Muscle layer of colon (tissue), 2 donors: Measurements from ENCODE around the gene NMT2.

Experiments
- H3K27ac ChIP-seq: one replicate; pipeline ENCODE4 v1.7.0; 2013; ENCODE audit warnings: low read depth, mild to moderate bottlenecking, low read length, moderate library complexity
- H3K27me3 ChIP-seq, 2 donors: one replicate each; pipeline ENCODE4 v1.7.0; 2013; ENCODE audit warnings: low read length in 2 of 2, mild to moderate bottlenecking in 2 of 2; ENCODE audit not compliant: insufficient read depth in 2 of 2, control insufficient read depth in 1 of 2
- H3K36me3 ChIP-seq: one replicate; pipeline ENCODE4 v1.7.0; 2013; ENCODE audit warnings: mild to moderate bottlenecking, low read length; ENCODE audit not compliant: insufficient read depth
- H3K4me1 ChIP-seq: one replicate; pipeline ENCODE4 v1.7.0; 2013; ENCODE audit warnings: mild to moderate bottlenecking, low read length; ENCODE audit not compliant: insufficient read depth
- H3K4me3 ChIP-seq, 2 donors: one replicate each; pipeline ENCODE4 v1.7.0; 2013; ENCODE audit warnings: low read length in 2 of 2, low read depth in 1 of 2, mild to moderate bottlenecking in 1 of 2, moderate library complexity in 1 of 2
- H3K9ac ChIP-seq: one replicate; pipeline ENCODE4 v1.7.0; 2013; ENCODE audit warnings: low read length
- H3K9me3 ChIP-seq: one replicate; pipeline ENCODE4 v1.7.0; 2013; ENCODE audit warnings: mild to moderate bottlenecking, low read length
- donor health status: abdominal sarcoma.
- donor health status: Adenocarcinoma of cecum.

NMT2 gene

DNA sequence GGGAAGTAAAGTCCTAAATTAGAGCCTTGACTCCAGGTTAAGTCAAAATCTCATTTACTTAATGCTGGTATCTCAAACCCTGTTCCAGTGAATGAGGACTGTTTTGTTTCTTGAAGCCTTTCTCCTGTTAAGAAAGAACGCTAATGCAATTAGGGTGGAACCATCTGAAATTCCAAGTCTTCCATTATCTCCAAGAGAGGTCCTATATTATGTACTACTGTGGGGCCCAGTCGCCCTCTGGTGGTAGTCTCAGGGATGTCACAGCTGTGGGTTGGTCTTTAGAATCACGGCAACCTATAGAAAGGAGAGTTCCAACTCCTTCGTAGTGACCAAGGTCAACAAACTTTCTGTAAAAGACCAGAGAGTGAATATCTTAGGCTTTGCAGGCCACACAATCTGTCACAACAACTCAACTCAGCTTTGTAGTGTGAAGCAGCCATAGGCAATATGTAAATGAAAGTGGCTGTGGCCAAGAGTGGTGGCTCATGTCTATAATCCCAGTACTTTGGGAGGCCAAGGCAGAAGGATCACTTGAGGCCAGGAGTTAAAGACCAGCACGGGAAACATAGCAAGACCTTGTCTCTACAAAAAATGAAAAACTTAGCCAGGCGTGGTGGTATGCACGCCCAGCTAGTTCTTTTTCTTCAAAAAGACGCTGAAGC, 62.0 kb downstream of the NMT2 start:
- H3K27me3 ChIP-seq: no peaks in the 10 kb centered on the region
- peaks cover 3% of the 10 kb centered on the region for H3K4me1 ChIP-seq
- no peaks in the 10 kb centered on the region for H3K9me3 ChIP-seq
- H3K27ac ChIP-seq: no peak overlapping the region
- H3K36me3 ChIP-seq: peaks cover 59% of the 10 kb centered on the region
- no peak overlapping the region for H3K4me3 ChIP-seq
- no peak overlapping the region for H3K9ac ChIP-seq

- H3K9ac ChIP-seq: no peak overlapping the region
- no peaks in the 10 kb centered on the region for H3K9me3 ChIP-seq
- H3K36me3 ChIP-seq: peaks cover 50% of the 10 kb centered on the region
- no peaks in the 10 kb centered on the region for H3K27me3 ChIP-seq
- no peak overlapping the region for H3K27ac ChIP-seq
- peaks cover 12% of the 10 kb centered on the region for H3K4me1 ChIP-seq
- no peak overlapping the region for H3K4me3 ChIP-seq
Observed at GRCh38 chr10:15103513-15103912, 65.0 kb downstream of the NMT2 start.

GRCh38 chr10:15099886-15100285, 68.6 kb downstream of the NMT2 start:
- Histone ChIP-seq H3K27ac (no peak overlapping the region), H3K9ac (no peak overlapping the region), H3K36me3 (peaks cover 24% of the 10 kb centered on the region)

GRCh38 chr10:15097011-15097812, 71.3 kb downstream of the NMT2 start, which contains the start of gene RPP38:
TSS of gene RPP38 (plus strand) at chr10:15097355. CDS start at chr10:15103315, 5,960 bp downstream.
- peak within 1 kb of the TSS; percentile 87 to 95 for H3K4me3 ChIP-seq
- peak within 1 kb of the TSS; percentile 99 for H3K27ac ChIP-seq
- peaks cover 6% of the 10 kb centered on the region for H3K36me3 ChIP-seq
- H3K4me1 ChIP-seq: peaks cover 21% of the 10 kb centered on the region
- no peaks in the 10 kb centered on the region for H3K27me3 ChIP-seq
- peak within 1 kb of the TSS; percentile 83 for H3K9ac ChIP-seq
- no peaks in the 10 kb centered on the region for H3K9me3 ChIP-seq

More at GRCh38 chr10:15099886-15100285, 68.6 kb downstream of the NMT2 start:
- Histone ChIP-seq H3K4me3 (no peak overlapping the region), H3K27me3 (no peaks in the 10 kb centered on the region), H3K9me3 (no peaks in the 10 kb centered on the region), H3K4me1 (peaks cover 21% of the 10 kb centered on the region)

DNA sequence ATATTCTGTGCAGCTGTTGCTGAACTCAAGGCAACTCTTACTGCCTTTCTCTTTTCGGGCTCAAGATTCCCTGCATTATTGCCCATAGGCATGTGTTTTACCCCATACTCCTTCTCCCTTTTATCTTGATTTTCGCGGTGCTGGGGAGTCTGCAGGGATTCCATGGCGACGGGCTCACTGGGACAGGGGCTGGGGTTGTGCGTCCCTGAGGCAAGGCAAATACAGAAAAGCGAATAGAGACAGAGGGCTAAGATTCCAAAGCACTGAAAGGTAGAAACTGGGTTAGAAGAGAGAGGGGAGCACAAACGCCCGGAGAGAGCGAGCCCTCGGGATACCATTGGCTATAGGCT, 71.9 kb downstream of the NMT2 start:
- Histone ChIP-seq H3K27me3 (no peaks in the 10 kb centered on the region), H3K4me3 (peak overlapping the region; percentile 87 to 95), H3K9me3 (no peaks in the 10 kb centered on the region), H3K9ac (peak overlapping the region; percentile 83), H3K36me3 (peaks cover under 1% of the 10 kb centered on the region), H3K4me1 (peaks cover 21% of the 10 kb centered on the region), H3K27ac (peak overlapping the region; percentile 99)

GRCh38 chr10:15092855-15093408, 75.6 kb downstream of the NMT2 start:
- Histone ChIP-seq H3K4me3 (no peak overlapping the region), H3K4me1 (peaks cover 7% of the 10 kb centered on the region), H3K27me3 (no peaks in the 10 kb centered on the region), H3K9ac (no peak overlapping the region), H3K27ac (no peak overlapping the region), H3K9me3 (no peaks in the 10 kb centered on the region), H3K36me3 (no peaks in the 10 kb centered on the region)

- Histone ChIP-seq H3K9me3 (no peaks in the 10 kb centered on the region), H3K4me1 (peaks cover 2% of the 10 kb centered on the region), H3K4me3 (no peak overlapping the region), H3K9ac (no peak overlapping the region), H3K27me3 (no peaks in the 10 kb centered on the region), H3K27ac (no peak overlapping the region), H3K36me3 (no peaks in the 10 kb centered on the region)
Observed at GRCh38 chr10:15091418-15091817, 77.1 kb downstream of the NMT2 start.

- H3K9ac ChIP-seq: no peak within 1 kb of the TSS
- H3K27me3 ChIP-seq: no peaks in the 10 kb centered on the region
- H3K4me1 ChIP-seq: peaks cover 5% of the 10 kb centered on the region
- H3K36me3 ChIP-seq: no peaks in the 10 kb centered on the region
- peak within 1 kb of the TSS; percentile 55 to 74 for H3K4me3 ChIP-seq
- H3K9me3 ChIP-seq: no peaks in the 10 kb centered on the region
- no peak within 1 kb of the TSS for H3K27ac ChIP-seq
Observed at GRCh38 chr10:15088428-15089261, 79.8 kb downstream of the NMT2 start, which contains the start of gene ACBD7. TSS of gene ACBD7 (minus strand) at chr10:15088776. CDS start at chr10:15088728, 48 bp downstream.

DNA sequence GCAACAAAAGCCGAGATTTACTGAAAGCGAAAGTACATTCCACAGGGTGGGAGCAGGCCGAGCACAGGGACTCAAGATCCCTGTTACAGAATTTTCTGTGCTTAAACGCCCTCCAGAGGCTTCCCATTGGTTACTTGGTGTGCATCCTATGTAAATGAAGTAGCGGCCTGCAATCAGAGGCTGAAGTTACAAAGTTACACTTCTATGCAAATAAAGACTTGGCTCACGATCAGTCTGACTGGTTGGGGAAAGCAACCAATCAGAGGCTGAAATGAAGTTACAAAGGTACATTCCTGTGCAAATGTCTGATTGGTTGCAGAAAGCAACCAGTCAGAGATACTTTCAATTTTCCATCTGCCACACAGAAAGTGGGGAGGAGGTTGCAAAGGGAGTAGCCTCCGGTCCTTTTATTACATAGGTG, 84.0 kb downstream of the NMT2 start:
- Histone ChIP-seq H3K27ac (no peak overlapping the region), H3K4me3 (peak overlapping the region; percentile 42 to 63), H3K36me3 (no peaks in the 10 kb centered on the region), H3K9me3 (no peaks in the 10 kb centered on the region), H3K9ac (peak overlapping the region; percentile 30), H3K27me3 (no peaks in the 10 kb centered on the region), H3K4me1 (peaks cover 5% of the 10 kb centered on the region)

DNA sequence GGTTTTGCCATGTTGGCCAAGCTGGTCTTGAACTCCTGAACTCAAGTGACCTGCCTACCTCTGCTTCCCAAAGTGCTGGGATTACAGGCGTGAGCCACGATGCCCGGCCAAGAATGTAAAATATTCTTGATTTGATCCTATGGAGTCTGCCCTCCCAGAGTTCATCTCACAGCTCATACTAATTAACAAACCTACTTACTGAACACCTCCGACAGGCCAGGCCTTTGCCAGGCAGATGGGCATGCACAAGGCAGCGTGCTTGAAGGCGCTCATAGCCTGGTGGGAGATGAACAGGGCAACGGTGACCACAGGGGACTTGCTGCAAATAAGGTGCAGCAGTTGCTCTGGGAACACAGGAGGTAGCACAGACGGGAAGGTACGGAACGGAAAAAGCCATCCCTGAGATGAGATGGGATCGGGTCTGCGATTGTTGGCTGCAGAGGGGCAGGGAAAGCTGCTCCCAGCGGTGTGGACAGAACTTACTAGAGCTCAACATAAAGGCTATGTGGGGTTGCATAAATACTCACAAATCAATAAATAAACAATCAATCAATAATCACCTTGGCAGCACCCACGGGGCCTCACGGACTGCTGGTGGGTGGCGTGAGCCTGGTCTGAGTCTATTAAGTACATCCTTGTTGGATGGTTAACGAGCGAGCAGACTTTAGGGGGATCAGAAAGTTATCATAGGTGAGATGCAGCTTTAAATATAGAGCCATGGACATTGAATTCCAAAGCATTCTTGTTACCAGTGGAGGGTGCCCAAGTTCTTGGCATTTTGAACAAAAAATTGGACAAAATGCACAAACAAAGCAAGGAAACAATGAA, 84.6 kb downstream of the NMT2 start:
- no peaks in the 10 kb centered on the region for H3K36me3 ChIP-seq
- H3K27ac ChIP-seq: no peak overlapping the region
- H3K9ac ChIP-seq: peak overlapping the region; percentile 30
- peak overlapping the region; percentile 42 to 63 for H3K4me3 ChIP-seq
- H3K27me3 ChIP-seq: no peaks in the 10 kb centered on the region
- no peaks in the 10 kb centered on the region for H3K9me3 ChIP-seq
- peaks cover 5% of the 10 kb centered on the region for H3K4me1 ChIP-seq
